Measurements from ENCODE around the gene CREB5. TPM values are rescaled to one million over a fixed set of nuclear protein-coding genes. Genes with fewer than 3 reads are reported as not detected.

Gene CREB5
- total and polyA plus RNA-seq, 2 of the 8 experiments (the other 6 are each of a cell fraction or from before 2014, with no cell fraction given), result 2.4 to 2.7 TPM

DNA sequence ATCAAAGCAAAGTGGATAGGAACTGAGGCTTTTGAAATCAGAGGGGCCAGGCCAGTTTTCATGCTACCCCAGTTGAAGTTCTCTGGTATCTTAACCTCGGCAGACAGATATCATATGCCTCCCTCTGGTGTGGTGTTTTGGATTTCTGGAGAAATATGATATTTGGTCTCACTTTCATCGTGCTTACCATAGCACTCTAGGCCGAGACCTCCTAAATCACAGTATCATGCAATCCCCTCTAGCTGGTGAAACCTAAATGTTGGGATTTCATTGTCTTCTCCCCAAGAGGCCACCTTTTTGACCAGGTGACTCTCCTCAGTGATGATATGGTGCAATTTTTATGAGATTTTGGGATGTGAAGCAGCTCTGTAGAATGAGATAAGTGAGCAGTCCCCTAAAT lies 183.5 kb downstream of the CREB5 start (continued):
- TF ChIP-seq E2F6 (IDR thresholded peaks at IDR 0.05) (no peak), ZNF274 (IDR thresholded peaks at IDR 0.05; ENCODE audit: borderline replicate concordance, extremely low read depth, low read length) (no peak), SAP30 (IDR thresholded peaks at IDR 0.05; ENCODE audit: insufficient read depth, insufficient replicate concordance, low read length) (no peak), GTF2F1 (IDR thresholded peaks at IDR 0.05; ENCODE audit: borderline replicate concordance, low read depth, low read length) (no peak), SIX5 (IDR thresholded peaks at IDR 0.05; ENCODE audit: low read depth, low read length) (no peak)
- TF ChIP-seq, protein P1, sequence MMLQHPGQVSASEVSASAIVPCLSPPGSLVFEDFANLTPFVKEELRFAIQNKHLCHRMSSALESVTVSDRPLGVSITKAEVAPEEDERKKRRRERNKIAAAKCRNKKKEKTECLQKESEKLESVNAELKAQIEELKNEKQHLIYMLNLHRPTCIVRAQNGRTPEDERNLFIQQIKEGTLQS (IDR thresholded peaks at IDR 0.05; ENCODE audit: insufficient read depth, low read depth, low read length), result no peak
